PC-9 (cell line): ENCODE data around the gene HIC1. TPM values are rescaled to one million over a fixed set of nuclear protein-coding genes. Genes with fewer than 3 reads are reported as not detected.

Experiments
- BruUV-seq: library from RNA; stranded (reverse); fragments of 400-500 nt; replicated peaks from 2 replicates; lab custom pipeline; 2021; lab: Mats Ljungman, UMichigan
- CTCF ChIA-PET: fragments of 300-600 bp; sonication (Branson Sonifier 250); formaldehyde crosslinking; loops from one replicate; lab custom pipeline; 2022; ENCODE audit warnings: antibody characterized with exemption; lab: Charles Lee
- POLR2A ChIA-PET: fragments of 300-600 bp; sonication (Branson Sonifier 250); formaldehyde crosslinking; loops from one replicate; lab custom pipeline; 2022; ENCODE audit warnings: antibody characterized with exemption; ENCODE audit not compliant: unreplicated experiment; lab: Charles Lee
- DNase-seq, 2 experiments: peaks; one replicate each; pipeline versions ENCODE4 v3.0.0 to v3.0.0-alpha.2; 2015 to 2022; ENCODE audit warnings: mixed read lengths in 1 of 2
- H2AFZ ChIP-seq: fragments of 200-600 bp; sonication (generic); 2 replicates; pipeline ENCODE4 v1.8.1; 2017; ENCODE audit warnings: antibody characterized with exemption
- H3F3A ChIP-seq: fragments of 200-600 bp; sonication (generic); 2 replicates; pipeline ENCODE4 v1.8.1; 2017; ENCODE audit warnings: antibody characterized with exemption, mild to moderate bottlenecking, low read depth; ENCODE audit not compliant: insufficient read depth
- H3K27ac ChIP-seq: fragments of 200-600 bp; sonication (generic); 2 replicates; pipeline ENCODE4 v1.6.1; 2016; ENCODE audit warnings: mixed run types
- H3K27me3 ChIP-seq: fragments of 200-600 bp; sonication (generic); 2 replicates; pipeline ENCODE4 v1.6.1; 2016; ENCODE audit warnings: low read depth, mixed run types; ENCODE audit not compliant: insufficient read depth
- H3K36me3 ChIP-seq: fragments of 200-600 bp; sonication (generic); 2 replicates; pipeline ENCODE4 v1.6.1; 2016; ENCODE audit warnings: low read depth, mixed run types
- H3K4me1 ChIP-seq: fragments of 200-600 bp; sonication (generic); replicated peaks from 2 replicates; pipeline ENCODE4 v1.6.1; 2016; ENCODE audit warnings: mixed run types; ENCODE audit not compliant: insufficient read depth
- H3K4me2 ChIP-seq: fragments of 200-600 bp; sonication (generic); 2 replicates; pipeline ENCODE4 v1.6.1; 2017; ENCODE audit warnings: mixed run types
- H3K4me3 ChIP-seq: fragments of 200-600 bp; sonication (generic); 2 replicates; pipeline ENCODE4 v1.6.1; 2016; ENCODE audit warnings: mixed run types
- H3K79me2 ChIP-seq: fragments of 200-600 bp; sonication (generic); 2 replicates; pipeline ENCODE4 v1.6.1; 2017; ENCODE audit warnings: low read depth, mixed run types
- H3K9me2 ChIP-seq: fragments of 200-600 bp; sonication (generic); 2 replicates; pipeline ENCODE4 v1.8.1; 2017; ENCODE audit warnings: mild to moderate bottlenecking; ENCODE audit not compliant: insufficient read depth
- H3K9me3 ChIP-seq: fragments of 200-600 bp; sonication (generic); 2 replicates; pipeline ENCODE4 v1.8.1; 2016; ENCODE audit warnings: low read depth; ENCODE audit not compliant: insufficient read depth
- H4K20me1 ChIP-seq: fragments of 200-600 bp; sonication (generic); 2 replicates; pipeline ENCODE4 v1.8.1; 2017; ENCODE audit not compliant: insufficient read depth
- CTCF ChIP-seq: fragments of 200-600 bp; sonication (generic); conservative IDR thresholded peaks from 2 replicates; pipeline ENCODE4 v1.6.1; 2017; ENCODE audit warnings: mixed run types, antibody characterized with exemption, mild to moderate bottlenecking, moderate library complexity
- EZH2 ChIP-seq: fragments of 200-600 bp; sonication (generic); IDR thresholded peaks from 2 replicates; pipeline ENCODE4 v1.8.0; 2017; ENCODE audit warnings: antibody characterized with exemption, low read depth
- intact Hi-C: fragments of 100-400 bp; cut with micrococcal nuclease; formaldehyde crosslinking; loops from one replicate; pipeline ENCODE4 v1.10.0; 2022; ENCODE audit not compliant: unreplicated experiment
- total RNA-seq: library from RNA; stranded (reverse); gene quantifications from 2 replicates; pipeline ENCODE4 v1.2.3, GENCODE V29; 2021

Gene HIC1
- total RNA-seq, 1 experiment from 2014 or later, result 0.63 TPM

GRCh38 chr17:2059547-2060384 lies 4.9 kb downstream of the HIC1 start:
- Histone ChIP-seq H3F3A (peaks cover 7% of the 10 kb centered on the region; the same call in 1 of the 2 replicates), H3K27me3 (no peaks in the 10 kb centered on the region), H2AFZ (no peak overlapping the region), H3K4me1 (no peaks in the 10 kb centered on the region), H3K36me3 (no peaks in the 10 kb centered on the region), H3K9me2 (no peaks in the 10 kb centered on the region), H3K27ac (no peak overlapping the region), H4K20me1 (no peaks in the 10 kb centered on the region; the same call in 1 of the 2 replicates), H3K9me3 (no peaks in the 10 kb centered on the region), H3K4me2 (no peak overlapping the region), H3K4me3 (no peak overlapping the region), H3K79me2 (no peaks in the 10 kb centered on the region)
- TF ChIP-seq CTCF (no peak), EZH2 (no peak)
- ChIA-PET POLR2A (interaction anchor here (0.7 kb wide), 1 partner anchor 141 kb away, joined by 4 read pairs; no protein-coding TSS in a partner anchor), CTCF (interaction anchor here (0.7 kb wide), 1 partner anchor 255 kb away, joined by 3 read pairs; no protein-coding TSS in a partner anchor)
- no peak for DNase-seq
- intact Hi-C loops, result no loop called here
- BruUV-seq, result no TSS peak

GRCh38 chr17:2060385-2060658 lies 5.4 kb downstream of the HIC1 start:
- H3K27ac ChIP-seq, result no peak overlapping the region
- H3K4me3 ChIP-seq, result no peak overlapping the region
- no peak overlapping the region for H3K4me2 ChIP-seq
- H2AFZ ChIP-seq, result no peak overlapping the region
- intact Hi-C loops, result no loop called here
- DNase-seq, result no peak
- no peaks in the 10 kb centered on the region for H3K27me3 ChIP-seq
- no peaks in the 10 kb centered on the region; the same call in 1 of the 2 replicates for H4K20me1 ChIP-seq
- CTCF ChIA-PET, result no interaction called here
- no peaks in the 10 kb centered on the region for H3K4me1 ChIP-seq
- peaks cover 7% of the 10 kb centered on the region; the same call in 1 of the 2 replicates for H3F3A ChIP-seq
- H3K9me2 ChIP-seq, result no peaks in the 10 kb centered on the region
- TF ChIP-seq EZH2 (no peak), CTCF (no peak)
- POLR2A ChIA-PET, result no interaction called here
- no peaks in the 10 kb centered on the region for H3K79me2 ChIP-seq
- no peaks in the 10 kb centered on the region for H3K36me3 ChIP-seq
- no TSS peak for BruUV-seq
- no peaks in the 10 kb centered on the region for H3K9me3 ChIP-seq

GRCh38 chr17:2060681-2061440 lies 6.0 kb downstream of the HIC1 start:
- POLR2A ChIA-PET, result no interaction called here
- no peak for TF ChIP-seq CTCF
- no peak for TF ChIP-seq EZH2

More at GRCh38 chr17:2060681-2061440, 6.0 kb downstream of the HIC1 start:
- peaks cover 7% of the 10 kb centered on the region; the same call in 1 of the 2 replicates for H3F3A ChIP-seq
- no peaks in the 10 kb centered on the region for H3K9me2 ChIP-seq
- no peaks in the 10 kb centered on the region; the same call in 1 of the 2 replicates for H4K20me1 ChIP-seq
- no peaks in the 10 kb centered on the region for H3K27me3 ChIP-seq
- no peak overlapping the region for H3K4me3 ChIP-seq
- no peak overlapping the region for H3K27ac ChIP-seq
- H3K36me3 ChIP-seq, result no peaks in the 10 kb centered on the region
- intact Hi-C loops, result no loop called here
- no peak overlapping the region for H3K4me2 ChIP-seq
- no peak for DNase-seq
- no peaks in the 10 kb centered on the region for H3K79me2 ChIP-seq
- H3K9me3 ChIP-seq, result no peaks in the 10 kb centered on the region
- H2AFZ ChIP-seq, result no peak overlapping the region
- H3K4me1 ChIP-seq, result no peaks in the 10 kb centered on the region
- CTCF ChIA-PET, result no interaction called here
- no TSS peak for BruUV-seq
